HCT116 (cell line): ENCODE results near the gene CDKN1C. TPM values are rescaled to one million over a fixed set of nuclear protein-coding genes. Genes with fewer than 3 reads are reported as not detected.

Experiments
- ATAC-seq: fragments of 200-7000 bp; cut with Tn5 transposase; 2 replicates; pipeline ENCODE4 v1.9.1; 2020; ENCODE audit warnings: mild to moderate bottlenecking, moderate library complexity
- BruUV-seq: library from RNA; stranded (reverse); fragments of 400-500 nt; replicated peaks from 2 replicates; lab custom pipeline; 2021; lab: Mats Ljungman, UMichigan
- CTCF ChIA-PET: fragments of 300-600 bp; sonication (Branson Sonifier 250); formaldehyde crosslinking; loops from one replicate; lab custom pipeline; 2021; ENCODE audit warnings: antibody characterized with exemption; lab: Charles Lee
- POLR2A ChIA-PET: fragments of 300-600, 350-600 bp; sonication (Branson Sonifier 250); formaldehyde crosslinking; loops from one replicate; lab custom pipeline; 2021; ENCODE audit warnings: antibody characterized with exemption; lab: Charles Lee
- RAD21 ChIA-PET, 2 experiments: fragments of 300-600 bp; sonication (Branson Sonifier 250); formaldehyde crosslinking; loops; one replicate each; lab custom pipeline; 2023; ENCODE audit warnings: low total read pairs in 2 of 2; ENCODE audit not compliant: uncharacterized antibody in 2 of 2, unreplicated experiment in 2 of 2, low non-redundant PET in 1 of 2; lab: Charles Lee
- DNase-seq: peaks from one replicate; pipeline ENCODE4 v3.0.0-alpha.2; 2010; ENCODE audit warnings: low read depth, low spot score
- H2AFZ ChIP-seq: fragments of 200-600 bp; shearing (Covaris generic), sonication (generic); 2 replicates; pipeline ENCODE4 v1.6.1; 2017; ENCODE audit warnings: low read depth, mixed run types, mixed read lengths, antibody characterized with exemption, low read length; ENCODE audit not compliant: poor library complexity, severe bottlenecking
- H3K27ac ChIP-seq: 2 replicates; pipeline ENCODE4 v1.5.1; 2012; ENCODE audit warnings: low read depth, low read length
- H3K27me3 ChIP-seq: fragments of 200-600 bp; sonication (generic); 2 replicates; pipeline ENCODE4 v1.6.1; 2016; ENCODE audit warnings: mixed run types, low read length, mixed read lengths; ENCODE audit not compliant: insufficient read depth
- H3K36me3 ChIP-seq, 2 experiments: fragments of 200-500 bp in 1 of 2; fragments of 200-600 bp in 1 of 2; sonication (Bioruptor generic) in 1 of 2; sonication (generic) in 1 of 2; 2 replicates each; pipeline versions ENCODE4 v1.5.1 to v1.6.1; 2014 to 2016; ENCODE audit warnings: low read length in 2 of 2, inconsistent platforms in 1 of 2, mixed read lengths in 1 of 2, mixed run types in 1 of 2; ENCODE audit not compliant: insufficient read depth in 2 of 2, control insufficient read depth in 1 of 2
- H3K4me1 ChIP-seq, 2 experiments: fragments of 200-600 bp in 1 of 2; sonication (generic) in 1 of 2; 2 replicates each; pipeline versions ENCODE4 v1.5.1 to v1.6.1; 2012 to 2017; ENCODE audit warnings: low read length in 2 of 2, inconsistent platforms in 1 of 2, mild to moderate bottlenecking in 1 of 2, mixed read lengths in 1 of 2, mixed run types in 1 of 2, moderate library complexity in 1 of 2; ENCODE audit not compliant: insufficient read depth in 2 of 2, control insufficient read depth in 1 of 2
- H3K4me2 ChIP-seq: fragments of 200-600 bp; sonication (generic); 2 replicates; pipeline ENCODE4 v1.6.1; 2017; ENCODE audit warnings: mixed run types, low read length, mixed read lengths
- H3K4me3 ChIP-seq, 2 experiments: fragments of 200-600 bp in 1 of 2; sonication (generic) in 1 of 2; replicated peaks in 1 of 2; 2 replicates each; pipeline ENCODE4 v1.5.1; 2011 to 2016; ENCODE audit warnings: low read length in 2 of 2, control low read depth in 1 of 2, low read depth in 1 of 2, mild to moderate bottlenecking in 1 of 2, mixed read lengths in 1 of 2, mixed run types in 1 of 2
- H3K79me2 ChIP-seq: fragments of 200-600 bp; sonication (generic); 2 replicates; pipeline ENCODE4 v1.6.1; 2017; ENCODE audit warnings: mild to moderate bottlenecking, mixed run types, low read length, moderate library complexity, mixed read lengths; ENCODE audit not compliant: insufficient read depth
- H3K9ac ChIP-seq: fragments of 200-600 bp; sonication (generic); 2 replicates; pipeline ENCODE4 v1.6.1; 2016; ENCODE audit warnings: low read length, mixed read lengths
- H3K9me2 ChIP-seq: fragments of 200-600 bp; sonication (generic), shearing (Covaris generic); 2 replicates; pipeline ENCODE4 v1.6.1; 2017; ENCODE audit warnings: mixed run types, mild to moderate bottlenecking, moderate library complexity; ENCODE audit not compliant: insufficient read depth
- H3K9me3 ChIP-seq, 2 experiments: fragments of 200-500 bp in 1 of 2; fragments of 200-600 bp in 1 of 2; sonication (Bioruptor generic) in 1 of 2; sonication (generic) in 1 of 2; 2 replicates each; pipeline ENCODE4 v1.6.1; 2014 to 2017; ENCODE audit warnings: low read length in 2 of 2, mixed read lengths in 2 of 2, inconsistent platforms in 1 of 2, low read depth in 1 of 2, mild to moderate bottlenecking in 1 of 2, mixed run types in 1 of 2, moderate library complexity in 1 of 2; ENCODE audit not compliant: control insufficient read depth in 1 of 2, insufficient read depth in 1 of 2
- H4K20me1 ChIP-seq: fragments of 200-600 bp; sonication (generic), shearing (Covaris generic); 2 replicates; pipeline ENCODE4 v1.6.1; 2017; ENCODE audit warnings: mixed run types, mild to moderate bottlenecking, moderate library complexity; ENCODE audit not compliant: insufficient read depth
- CBX3 ChIP-seq: IDR thresholded peaks from 2 replicates; pipeline ENCODE4 v1.6.1; 2012; ENCODE audit warnings: low read depth
- EGR1 ChIP-seq: IDR thresholded peaks from 2 replicates; pipeline ENCODE4 v1.6.1; 2012; ENCODE audit warnings: low read depth
- ELF1 ChIP-seq: IDR thresholded peaks from 2 replicates; pipeline ENCODE4 v1.6.1; 2012; ENCODE audit warnings: low read depth, borderline replicate concordance
- EZH2 ChIP-seq: fragments of 200-600 bp; sonication (generic); IDR thresholded peaks from 2 replicates; pipeline ENCODE4 v1.6.1; 2017; ENCODE audit warnings: antibody characterized with exemption, mixed run types
- EZH2phosphoT487 ChIP-seq: fragments of 200-600 bp; IDR thresholded peaks from 2 replicates; pipeline ENCODE4 v1.6.1; 2018; ENCODE audit warnings: antibody characterized with exemption, borderline replicate concordance
- FOSL1 ChIP-seq: IDR thresholded peaks from 2 replicates; pipeline ENCODE4 v1.6.1; 2012; ENCODE audit warnings: low read depth
- MAX ChIP-seq: IDR thresholded peaks from 2 replicates; pipeline ENCODE4 v1.6.1; 2012
- POLR2A ChIP-seq: IDR thresholded peaks from 2 replicates; pipeline ENCODE4 v1.7.0; 2011; ENCODE audit warnings: borderline replicate concordance; ENCODE audit not compliant: insufficient read depth, insufficient read length; ENCODE audit errors: extremely low read depth
- POLR2AphosphoS5 ChIP-seq: IDR thresholded peaks from 2 replicates; pipeline ENCODE4 v1.6.1; 2011; ENCODE audit warnings: mild to moderate bottlenecking, low read depth, low read length, moderate library complexity
- SIN3A ChIP-seq: IDR thresholded peaks from 2 replicates; pipeline ENCODE4 v1.6.1; 2012; ENCODE audit warnings: low read depth
- TCF7L2 ChIP-seq: IDR thresholded peaks from 2 replicates; pipeline ENCODE4 v1.7.0; 2011; ENCODE audit warnings: borderline replicate concordance, inconsistent platforms; ENCODE audit not compliant: insufficient read depth, insufficient read length; ENCODE audit errors: extremely low read depth
- YY1 ChIP-seq: IDR thresholded peaks from 2 replicates; pipeline ENCODE4 v1.6.1; 2011; ENCODE audit warnings: low read length, low read depth, moderate library complexity, mild to moderate bottlenecking; ENCODE audit not compliant: insufficient replicate concordance; ENCODE audit errors: extremely low read depth
- ZFX ChIP-seq: fragments of 450-650 bp; IDR thresholded peaks from 2 replicates; pipeline ENCODE4 v1.6.1; 2017
- ZNF274 ChIP-seq: fragments of 200-500 bp; sonication (Bioruptor generic); IDR thresholded peaks from 2 replicates; pipeline ENCODE4 v1.6.1; 2014; ENCODE audit warnings: mild to moderate bottlenecking, low read depth, low read length, inconsistent platforms
- intact Hi-C: fragments of 100-400 bp; cut with micrococcal nuclease; formaldehyde crosslinking; loops from 2 replicates; pipeline ENCODE4 v1.10.0; 2022
- total RNA-seq: library from RNA; stranded (reverse); gene quantifications from one replicate; pipeline ENCODE4 v1.2.1, GENCODE V29; 2021; ENCODE audit not compliant: unreplicated experiment

CDKN1C gene
- total RNA-seq, 1 experiment from 2014 or later, result 24.0 TPM

GRCh38 chr11:2897048-2897447 lies 11.5 kb upstream of the CDKN1C start:
- ATAC-seq, result no peak
- Histone ChIP-seq H2AFZ (no peak overlapping the region), H3K9me3 (no peaks in the 10 kb centered on the region), H3K27ac (no peak overlapping the region; the same call in 1 of the 2 replicates), H3K9ac (no peak overlapping the region), H3K27me3 (no peaks in the 10 kb centered on the region), H3K4me3 (no peak overlapping the region), H3K4me2 (no peak overlapping the region), H3K36me3 (no peaks in the 10 kb centered on the region), H3K9me2 (no peaks in the 10 kb centered on the region), H4K20me1 (no peaks in the 10 kb centered on the region)
- DNase-seq, result no peak
- no TSS peak for BruUV-seq
- POLR2A ChIA-PET, result no interaction called here
- CTCF ChIA-PET, result interaction anchor here (2.6 kb wide), 1 partner anchor 33 kb away, joined by 8 read pairs; no protein-coding TSS in a partner anchor
- RAD21 ChIA-PET, result no interaction called here
- no peak for TF ChIP-seq POLR2AphosphoS5
- no peak for TF ChIP-seq EZH2
- no peak for TF ChIP-seq SIN3A
- TF ChIP-seq EGR1, result no peak
- no peak for TF ChIP-seq ELF1
- no peak for TF ChIP-seq YY1
- TF ChIP-seq ZFX, result no peak
- TF ChIP-seq POLR2A, result no peak
- TF ChIP-seq FOSL1, result no peak
- TF ChIP-seq ZNF274, result no peak
- TF ChIP-seq TCF7L2, result no peak
- TF ChIP-seq MAX, result no peak
- no peak for TF ChIP-seq EZH2phosphoT487
- TF ChIP-seq, all 23 proteins: peak for 0
- no peaks in the 10 kb centered on the region for H3K79me2 ChIP-seq
- H3K4me1 ChIP-seq, result peaks cover 40 to 63% of the 10 kb centered on the region in 2 experiments
- intact Hi-C loops, result no loop called here

GRCh38 chr11:2896047-2896446 lies 10.5 kb upstream of the CDKN1C start:
- CTCF ChIA-PET, result interaction anchor here (0.9 to 2.6 kb wide), 2 partner anchors 23 to 34 kb away, joined by 3 to 8 read pairs; no protein-coding TSS in a partner anchor
- Histone ChIP-seq H3K36me3 (no peaks in the 10 kb centered on the region), H2AFZ (no peak overlapping the region), H3K4me1 (peaks cover 44 to 65% of the 10 kb centered on the region in 2 experiments), H3K4me3 (no peak overlapping the region)
- no peak for TF ChIP-seq ELF1
- TF ChIP-seq CBX3, result no peak
- TF ChIP-seq, all 23 proteins: peak for 0
- H3K9ac ChIP-seq, result no peak overlapping the region
- H4K20me1 ChIP-seq, result no peaks in the 10 kb centered on the region
- H3K4me2 ChIP-seq, result no peak overlapping the region
- no peaks in the 10 kb centered on the region for H3K27me3 ChIP-seq
- ChIA-PET RAD21 (no interaction called here), POLR2A (no interaction called here)
- no peaks in the 10 kb centered on the region for H3K9me2 ChIP-seq
- intact Hi-C loops, result no loop called here
- BruUV-seq, result no TSS peak
- no peaks in the 10 kb centered on the region for H3K9me3 ChIP-seq
- no peak for ATAC-seq
- H3K79me2 ChIP-seq, result no peaks in the 10 kb centered on the region
- DNase-seq, result no peak
- H3K27ac ChIP-seq, result no peak overlapping the region
